ENCODE data around the gene TRMT10B.

Gene TRMT10B

DNA sequence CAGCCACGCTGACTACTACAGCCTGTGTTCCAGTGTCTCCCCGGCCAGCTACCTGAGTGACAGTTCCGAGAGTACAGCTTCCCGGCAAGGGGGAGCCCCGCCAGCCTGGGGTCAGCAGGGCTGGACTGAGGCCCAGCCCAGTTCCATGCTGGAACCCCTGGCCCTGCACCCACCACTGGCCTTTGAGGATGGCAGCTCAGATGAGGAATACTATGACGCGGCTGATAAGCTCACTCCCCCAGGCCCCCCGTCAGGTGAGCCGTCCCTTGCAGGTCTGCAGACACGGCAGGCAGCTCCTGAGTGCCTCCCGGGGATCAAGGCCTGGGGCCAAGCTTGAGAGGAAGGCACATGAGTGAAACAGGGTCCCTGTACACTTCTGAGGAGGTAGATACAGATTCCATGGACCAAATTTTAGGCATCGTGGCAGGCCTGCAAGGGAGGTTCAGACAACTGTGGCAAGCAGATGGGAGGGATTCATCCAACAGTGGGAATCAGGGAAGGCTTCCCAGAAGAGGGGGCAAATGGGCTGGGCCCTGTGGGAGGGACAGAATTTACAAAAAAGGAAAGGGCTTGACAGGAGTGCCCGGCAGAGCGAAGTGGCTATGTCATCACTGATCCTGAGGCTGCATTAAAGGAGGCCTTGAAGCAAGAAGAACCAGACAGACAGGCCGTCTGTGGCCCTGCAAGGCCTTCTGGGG lies 12.8 kb upstream of the TRMT10B start:
- TF ChIP-seq POLR2AphosphoS5 (IDR thresholded peaks at IDR 0.05; ENCODE audit: low read depth, low read length) (no peak), TAF1 (IDR thresholded peaks at IDR 0.05; ENCODE audit: borderline replicate concordance, insufficient read depth, low read length) (no peak)
- TF ChIP-seq, protein P1, sequence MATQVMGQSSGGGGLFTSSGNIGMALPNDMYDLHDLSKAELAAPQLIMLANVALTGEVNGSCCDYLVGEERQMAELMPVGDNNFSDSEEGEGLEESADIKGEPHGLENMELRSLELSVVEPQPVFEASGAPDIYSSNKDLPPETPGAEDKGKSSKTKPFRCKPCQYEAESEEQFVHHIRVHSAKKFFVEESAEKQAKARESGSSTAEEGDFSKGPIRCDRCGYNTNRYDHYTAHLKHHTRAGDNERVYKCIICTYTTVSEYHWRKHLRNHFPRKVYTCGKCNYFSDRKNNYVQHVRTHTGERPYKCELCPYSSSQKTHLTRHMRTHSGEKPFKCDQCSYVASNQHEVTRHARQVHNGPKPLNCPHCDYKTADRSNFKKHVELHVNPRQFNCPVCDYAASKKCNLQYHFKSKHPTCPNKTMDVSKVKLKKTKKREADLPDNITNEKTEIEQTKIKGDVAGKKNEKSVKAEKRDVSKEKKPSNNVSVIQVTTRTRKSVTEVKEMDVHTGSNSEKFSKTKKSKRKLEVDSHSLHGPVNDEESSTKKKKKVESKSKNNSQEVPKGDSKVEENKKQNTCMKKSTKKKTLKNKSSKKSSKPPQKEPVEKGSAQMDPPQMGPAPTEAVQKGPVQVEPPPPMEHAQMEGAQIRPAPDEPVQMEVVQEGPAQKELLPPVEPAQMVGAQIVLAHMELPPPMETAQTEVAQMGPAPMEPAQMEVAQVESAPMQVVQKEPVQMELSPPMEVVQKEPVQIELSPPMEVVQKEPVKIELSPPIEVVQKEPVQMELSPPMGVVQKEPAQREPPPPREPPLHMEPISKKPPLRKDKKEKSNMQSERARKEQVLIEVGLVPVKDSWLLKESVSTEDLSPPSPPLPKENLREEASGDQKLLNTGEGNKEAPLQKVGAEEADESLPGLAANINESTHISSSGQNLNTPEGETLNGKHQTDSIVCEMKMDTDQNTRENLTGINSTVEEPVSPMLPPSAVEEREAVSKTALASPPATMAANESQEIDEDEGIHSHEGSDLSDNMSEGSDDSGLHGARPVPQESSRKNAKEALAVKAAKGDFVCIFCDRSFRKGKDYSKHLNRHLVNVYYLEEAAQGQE (IDR thresholded peaks at IDR 0.05; ENCODE audit: insufficient read depth in 1 of 2, low read depth in 2 of 2, low read length in 2 of 2), result no peak

- TF ChIP-seq, protein P1 (IDR thresholded peaks at IDR 0.05; ENCODE audit: insufficient read depth in 1 of 2, low read depth in 2 of 2, low read length in 2 of 2), result no peak
- TF ChIP-seq TAF1 (IDR thresholded peaks at IDR 0.05; ENCODE audit: borderline replicate concordance, insufficient read depth, low read length), result no peak
- TF ChIP-seq POLR2AphosphoS5 (IDR thresholded peaks at IDR 0.05; ENCODE audit: low read depth, low read length), result no peak
- TF ChIP-seq FOXP2 (optimal IDR thresholded peaks at IDR 0.05; ENCODE audit: borderline replicate concordance, extremely low read depth, extremely low read length, insufficient read depth), result no peak
- TF ChIP-seq SIN3A (IDR thresholded peaks at IDR 0.05; ENCODE audit: borderline replicate concordance, insufficient read depth, low read length), result no peak
These were observed 7.6 kb upstream of the TRMT10B start for GRCh38 chr9:37745970-37746369.

DNA sequence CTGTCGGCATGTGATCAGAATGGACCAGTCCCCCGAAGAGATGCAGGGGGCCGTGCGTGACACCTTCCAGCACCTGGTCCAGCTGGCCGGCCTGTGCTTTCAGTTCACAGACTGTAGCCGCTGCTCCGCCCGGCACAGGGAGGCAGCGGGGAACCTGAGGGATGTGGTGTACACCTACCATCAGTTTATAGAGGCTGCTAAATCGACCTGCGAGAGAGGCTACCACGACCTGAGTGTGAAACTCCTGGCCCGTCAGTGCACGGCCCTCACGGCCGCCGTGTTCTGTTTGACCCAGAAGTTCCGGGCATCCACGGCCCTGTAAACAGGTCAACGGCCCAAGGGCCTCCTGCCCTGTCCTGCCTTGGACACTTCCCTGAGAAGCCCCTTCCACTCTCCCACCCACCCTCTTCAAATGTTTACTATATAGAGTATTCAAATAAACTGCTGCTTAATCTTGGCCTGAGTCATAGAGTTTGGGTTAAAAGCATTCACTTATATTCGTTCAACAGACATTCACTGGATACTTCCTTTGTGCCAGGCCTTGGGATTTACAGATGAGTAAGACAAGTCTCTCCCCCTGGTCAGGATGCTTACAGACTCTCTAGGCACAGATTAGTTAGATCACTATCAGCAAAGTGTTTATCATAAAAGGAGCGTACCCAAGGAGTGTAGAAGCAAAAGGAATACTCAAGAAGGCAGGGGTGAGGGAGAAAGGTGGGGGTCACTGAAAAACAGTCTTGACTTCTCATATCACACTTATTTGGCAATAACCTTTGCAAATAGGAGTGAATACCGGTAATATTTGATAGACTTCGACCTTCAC lies 6.9 kb upstream of the TRMT10B start:
- TF ChIP-seq SIN3A (IDR thresholded peaks at IDR 0.05; ENCODE audit: borderline replicate concordance, insufficient read depth, low read length) (no peak), TAF1 (IDR thresholded peaks at IDR 0.05; ENCODE audit: borderline replicate concordance, insufficient read depth, low read length) (no peak), POLR2AphosphoS5 (IDR thresholded peaks at IDR 0.05; ENCODE audit: low read depth, low read length) (no peak), FOXP2 (optimal IDR thresholded peaks at IDR 0.05; ENCODE audit: borderline replicate concordance, extremely low read depth, extremely low read length, insufficient read depth) (no peak)
- TF ChIP-seq, protein P1 (IDR thresholded peaks at IDR 0.05; ENCODE audit: insufficient read depth in 1 of 2, low read depth in 2 of 2, low read length in 2 of 2), result no peak

DNA sequence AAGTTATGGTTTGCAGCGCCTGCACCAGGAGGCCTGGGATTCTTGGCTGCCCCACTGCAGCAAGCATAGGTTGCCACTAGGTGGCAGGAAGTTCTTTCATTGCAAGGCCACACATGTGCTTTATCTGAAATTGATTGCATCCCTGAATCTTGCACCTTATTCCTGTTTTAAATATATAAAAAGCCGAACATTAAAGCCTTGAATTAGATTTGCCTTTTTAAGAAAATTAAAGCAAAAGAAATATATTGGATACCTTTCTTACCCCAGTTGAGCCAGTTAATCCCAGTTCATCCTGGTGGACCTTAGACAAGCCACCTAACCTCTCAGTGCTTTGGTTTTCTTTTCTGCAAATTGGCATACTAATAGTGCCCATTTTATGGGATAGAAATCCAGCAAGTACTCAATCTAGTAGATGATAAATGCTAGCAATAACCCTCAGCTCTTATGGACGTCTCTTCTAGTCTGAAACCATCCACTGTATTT lies 6.3 kb upstream of the TRMT10B start:
- TF ChIP-seq, protein P1 (IDR thresholded peaks at IDR 0.05; ENCODE audit: insufficient read depth in 1 of 2, low read depth in 2 of 2, low read length in 2 of 2), result no peak
- TF ChIP-seq POLR2AphosphoS5 (IDR thresholded peaks at IDR 0.05; ENCODE audit: low read depth, low read length), result no peak
- TF ChIP-seq TAF1 (IDR thresholded peaks at IDR 0.05; ENCODE audit: borderline replicate concordance, insufficient read depth, low read length), result no peak
- no peak for TF ChIP-seq FOXP2 (optimal IDR thresholded peaks at IDR 0.05; ENCODE audit: borderline replicate concordance, extremely low read depth, extremely low read length, insufficient read depth)
- no peak for TF ChIP-seq SIN3A (IDR thresholded peaks at IDR 0.05; ENCODE audit: borderline replicate concordance, insufficient read depth, low read length)
